Neural cell (in vitro differentiated cells): ENCODE results near the gene CDHR5. TPM values are rescaled to one million over a fixed set of nuclear protein-coding genes. Genes with fewer than 3 reads are reported as not detected.

Experiments
- H2AFZ ChIP-seq: fragments of 200-600, 300-800 bp; sonication (generic), shearing (Covaris generic); 2 replicates; pipeline ENCODE4 v1.6.0; 2014; ENCODE audit warnings: low read depth, mild to moderate bottlenecking, antibody characterized with exemption, low read length, moderate library complexity
- H3F3A ChIP-seq: fragments of 200-600 bp; shearing (Covaris generic); 2 replicates; pipeline ENCODE4 v1.6.1; 2016; ENCODE audit warnings: mild to moderate bottlenecking, moderate library complexity, mixed read lengths, antibody characterized with exemption, low read length; ENCODE audit not compliant: insufficient read depth, poor library complexity, severe bottlenecking
- H3K27ac ChIP-seq: fragments of 200-600, 300-800 bp; sonication (generic), shearing (Covaris generic); 2 replicates; pipeline ENCODE4 v1.5.1; 2014; ENCODE audit warnings: mild to moderate bottlenecking, low read length, moderate library complexity
- H3K27me3 ChIP-seq: fragments of 300-800, 200-600 bp; sonication (generic), shearing (Covaris generic); 2 replicates; pipeline ENCODE4 v1.6.0; 2014; ENCODE audit warnings: mild to moderate bottlenecking, low read depth, low read length, moderate library complexity; ENCODE audit not compliant: insufficient read depth
- H3K36me3 ChIP-seq: fragments of 300-800, 200-600 bp; sonication (generic), shearing (Covaris generic); 2 replicates; pipeline ENCODE4 v1.5.1; 2014; ENCODE audit warnings: mild to moderate bottlenecking, antibody characterized with exemption, low read length, moderate library complexity; ENCODE audit not compliant: insufficient read depth
- H3K4me2 ChIP-seq: fragments of 300-800, 200-600 bp; sonication (generic), shearing (Covaris generic); 2 replicates; pipeline ENCODE4 v1.6.0; 2014; ENCODE audit warnings: mild to moderate bottlenecking, low read length
- H3K4me3 ChIP-seq: fragments of 300-800, 200-600 bp; sonication (generic), shearing (Covaris generic); 2 replicates; pipeline ENCODE4 v1.5.1; 2014; ENCODE audit warnings: mild to moderate bottlenecking, low read length, moderate library complexity
- H3K79me2 ChIP-seq: fragments of 200-600 bp; shearing (Covaris generic); replicated peaks from 2 replicates; pipeline ENCODE4 v1.6.0; 2014; ENCODE audit warnings: mild to moderate bottlenecking, low read length, moderate library complexity; ENCODE audit not compliant: insufficient read depth
- H3K9ac ChIP-seq: fragments of 300-800, 200-600 bp; sonication (generic), shearing (Covaris generic); 2 replicates; pipeline ENCODE4 v1.6.1; 2016; ENCODE audit warnings: mild to moderate bottlenecking, low read length, mixed read lengths
- H3K9me2 ChIP-seq: fragments of 200-600 bp; shearing (Covaris generic); 2 replicates; pipeline ENCODE4 v1.6.1; 2016; ENCODE audit warnings: mild to moderate bottlenecking, low read length, mixed read lengths; ENCODE audit not compliant: insufficient read depth
- H3K9me3 ChIP-seq: fragments of 200-600, 300-800 bp; sonication (generic), shearing (Covaris generic); 2 replicates; pipeline ENCODE4 v1.6.1; 2016; ENCODE audit warnings: mild to moderate bottlenecking, mixed run types, low read length, moderate library complexity, mixed read lengths
- H4K20me1 ChIP-seq: fragments of 200-600 bp; shearing (Covaris generic); 2 replicates; pipeline ENCODE4 v1.6.1; 2016; ENCODE audit warnings: mild to moderate bottlenecking, mixed run types; ENCODE audit not compliant: insufficient read depth
- CTCF ChIP-seq: fragments of 450-650 bp; IDR thresholded peaks from 2 replicates; pipeline ENCODE4 v1.5.1; 2014; ENCODE audit warnings: antibody characterized with exemption, mild to moderate bottlenecking, moderate library complexity; ENCODE audit not compliant: poor library complexity, severe bottlenecking
- EP300 ChIP-seq: fragments of 450-650 bp; conservative IDR thresholded peaks from 2 replicates; pipeline ENCODE4 v1.6.1; 2014; ENCODE audit warnings: antibody characterized with exemption, mild to moderate bottlenecking, moderate library complexity; ENCODE audit not compliant: poor library complexity, severe bottlenecking
- EZH2 ChIP-seq: fragments of 200-600, 300-800 bp; shearing (Covaris generic), sonication (generic); IDR thresholded peaks from 2 replicates; pipeline ENCODE4 v1.6.1; 2014; ENCODE audit warnings: antibody characterized with exemption, low read length, borderline replicate concordance, mild to moderate bottlenecking; ENCODE audit not compliant: insufficient read depth, poor library complexity, severe bottlenecking
- MXI1 ChIP-seq: fragments of 450-650 bp; conservative IDR thresholded peaks from 2 replicates; pipeline ENCODE4 v1.6.1; 2014; ENCODE audit warnings: antibody characterized with exemption, mild to moderate bottlenecking; ENCODE audit not compliant: poor library complexity, severe bottlenecking
- POLR2AphosphoS5 ChIP-seq: IDR thresholded peaks from 2 replicates; pipeline ENCODE4 v1.6.1; 2012
- RAD21 ChIP-seq: fragments of 450-650 bp; conservative IDR thresholded peaks from 2 replicates; pipeline ENCODE4 v1.6.1; 2014; ENCODE audit warnings: antibody characterized with exemption, mild to moderate bottlenecking, moderate library complexity
- SMC3 ChIP-seq: fragments of 450-650 bp; conservative IDR thresholded peaks from 2 replicates; pipeline ENCODE4 v1.6.1; 2014; ENCODE audit warnings: antibody characterized with exemption, mild to moderate bottlenecking, moderate library complexity; ENCODE audit not compliant: poor library complexity
- TAF1 ChIP-seq: IDR thresholded peaks from 2 replicates; pipeline ENCODE4 v1.6.1; 2012; ENCODE audit warnings: low read depth
- polyA plus RNA-seq: library from polyadenylated mRNA; depleted of rRNA; stranded (reverse); fragments of >200 nt; gene quantifications from 2 replicates; pipeline ENCODE4 v1.2.3, GENCODE V29; 2014
- TF ChIP-seq, protein P1 (sequence below): IDR thresholded peaks from 2 replicates; pipeline ENCODE4 v1.6.1; 2012; ENCODE audit warnings: borderline replicate concordance

CDHR5 gene
- polyA plus RNA-seq, 1 donor from 2014 or later: not detected

DNA sequence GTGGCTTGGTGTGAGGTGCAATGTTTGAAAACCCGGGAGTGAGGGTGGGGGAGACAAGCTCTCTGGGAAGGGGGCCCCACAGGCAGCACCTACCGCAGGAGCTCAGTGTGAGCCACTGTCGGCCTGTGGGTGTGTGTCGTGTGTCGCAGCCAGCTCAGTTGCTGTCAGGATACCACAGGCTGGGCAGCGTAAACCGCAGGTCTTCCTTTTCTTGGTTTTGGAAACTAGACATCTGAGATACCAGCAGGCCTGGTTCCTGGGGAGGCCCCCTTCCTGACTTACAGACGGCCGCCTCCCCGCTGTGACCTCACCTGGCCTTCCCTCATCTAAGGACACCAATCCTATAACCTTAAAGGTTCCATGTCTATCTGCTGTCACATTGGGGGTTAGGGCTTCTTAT, 28.4 kb downstream of the CDHR5 start:
- no peaks in the 10 kb centered on the region for H3K9me2 ChIP-seq
- no peaks in the 10 kb centered on the region for H3K79me2 ChIP-seq
- no peaks in the 10 kb centered on the region for H3K27me3 ChIP-seq
- no peak overlapping the region for H2AFZ ChIP-seq
- no peaks in the 10 kb centered on the region for H4K20me1 ChIP-seq
- H3K4me2 ChIP-seq: no peak overlapping the region
- no peak overlapping the region for H3K4me3 ChIP-seq
- no peaks in the 10 kb centered on the region for H3F3A ChIP-seq
- TF ChIP-seq POLR2AphosphoS5: no peak
- TF ChIP-seq TAF1: no peak
- no peak for TF ChIP-seq CTCF
- no peak for TF ChIP-seq SMC3
- no peaks in the 10 kb centered on the region for H3K9me3 ChIP-seq
- peaks cover 4% of the 10 kb centered on the region for H3K36me3 ChIP-seq
- no peak overlapping the region for H3K9ac ChIP-seq
- no peak overlapping the region for H3K27ac ChIP-seq

DNA sequence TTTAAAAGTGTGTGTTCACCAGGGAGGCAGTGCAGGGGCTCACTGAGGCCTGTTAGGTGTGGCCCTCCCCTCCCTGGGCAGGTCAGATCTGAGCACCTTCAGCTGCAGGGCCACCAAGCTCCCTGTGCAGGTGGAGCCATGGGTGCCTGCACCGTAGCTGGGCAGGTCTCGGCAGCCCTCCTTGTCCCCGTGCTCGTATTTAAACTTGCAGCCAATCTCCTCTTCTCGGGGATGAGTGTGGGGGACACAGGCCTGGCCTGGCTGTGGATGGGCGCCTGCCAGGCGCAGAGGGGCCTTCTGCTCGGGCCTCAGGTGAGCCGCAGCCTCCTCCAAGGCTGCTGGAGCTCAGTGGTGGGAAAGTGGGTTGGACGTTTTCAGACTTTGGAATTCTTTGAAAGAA, 29.4 kb downstream of the CDHR5 start:
- Histone ChIP-seq H3K79me2 (no peaks in the 10 kb centered on the region), H3K9ac (no peak overlapping the region), H3K27me3 (no peaks in the 10 kb centered on the region), H3K4me2 (no peak overlapping the region), H3F3A (no peaks in the 10 kb centered on the region), H4K20me1 (no peaks in the 10 kb centered on the region), H3K9me2 (no peaks in the 10 kb centered on the region), H3K9me3 (no peaks in the 10 kb centered on the region), H3K4me3 (no peak overlapping the region), H2AFZ (no peak overlapping the region), H3K36me3 (peaks cover 4% of the 10 kb centered on the region), H3K27ac (no peak overlapping the region)
- no peak for TF ChIP-seq CTCF
- TF ChIP-seq SMC3: no peak
- TF ChIP-seq TAF1: no peak
- TF ChIP-seq EZH2: no peak
- TF ChIP-seq RAD21: no peak

- no peak overlapping the region for H3K4me2 ChIP-seq
- H3K4me3 ChIP-seq: no peak overlapping the region
- no peaks in the 10 kb centered on the region for H3F3A ChIP-seq
- no peaks in the 10 kb centered on the region for H4K20me1 ChIP-seq
- H3K27ac ChIP-seq: no peak overlapping the region
- no peak for TF ChIP-seq RAD21
- TF ChIP-seq TAF1: no peak
- TF ChIP-seq POLR2AphosphoS5: no peak
- TF ChIP-seq EP300: no peak
- TF ChIP-seq, protein P1, sequence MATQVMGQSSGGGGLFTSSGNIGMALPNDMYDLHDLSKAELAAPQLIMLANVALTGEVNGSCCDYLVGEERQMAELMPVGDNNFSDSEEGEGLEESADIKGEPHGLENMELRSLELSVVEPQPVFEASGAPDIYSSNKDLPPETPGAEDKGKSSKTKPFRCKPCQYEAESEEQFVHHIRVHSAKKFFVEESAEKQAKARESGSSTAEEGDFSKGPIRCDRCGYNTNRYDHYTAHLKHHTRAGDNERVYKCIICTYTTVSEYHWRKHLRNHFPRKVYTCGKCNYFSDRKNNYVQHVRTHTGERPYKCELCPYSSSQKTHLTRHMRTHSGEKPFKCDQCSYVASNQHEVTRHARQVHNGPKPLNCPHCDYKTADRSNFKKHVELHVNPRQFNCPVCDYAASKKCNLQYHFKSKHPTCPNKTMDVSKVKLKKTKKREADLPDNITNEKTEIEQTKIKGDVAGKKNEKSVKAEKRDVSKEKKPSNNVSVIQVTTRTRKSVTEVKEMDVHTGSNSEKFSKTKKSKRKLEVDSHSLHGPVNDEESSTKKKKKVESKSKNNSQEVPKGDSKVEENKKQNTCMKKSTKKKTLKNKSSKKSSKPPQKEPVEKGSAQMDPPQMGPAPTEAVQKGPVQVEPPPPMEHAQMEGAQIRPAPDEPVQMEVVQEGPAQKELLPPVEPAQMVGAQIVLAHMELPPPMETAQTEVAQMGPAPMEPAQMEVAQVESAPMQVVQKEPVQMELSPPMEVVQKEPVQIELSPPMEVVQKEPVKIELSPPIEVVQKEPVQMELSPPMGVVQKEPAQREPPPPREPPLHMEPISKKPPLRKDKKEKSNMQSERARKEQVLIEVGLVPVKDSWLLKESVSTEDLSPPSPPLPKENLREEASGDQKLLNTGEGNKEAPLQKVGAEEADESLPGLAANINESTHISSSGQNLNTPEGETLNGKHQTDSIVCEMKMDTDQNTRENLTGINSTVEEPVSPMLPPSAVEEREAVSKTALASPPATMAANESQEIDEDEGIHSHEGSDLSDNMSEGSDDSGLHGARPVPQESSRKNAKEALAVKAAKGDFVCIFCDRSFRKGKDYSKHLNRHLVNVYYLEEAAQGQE: no peak
- TF ChIP-seq EZH2: no peak
- TF ChIP-seq MXI1: no peak
- no peak for TF ChIP-seq CTCF
- TF ChIP-seq SMC3: no peak
- no peaks in the 10 kb centered on the region for H3K9me2 ChIP-seq
- H3K9me3 ChIP-seq: no peaks in the 10 kb centered on the region
- H3K27me3 ChIP-seq: no peaks in the 10 kb centered on the region
- H3K9ac ChIP-seq: no peak overlapping the region
- H2AFZ ChIP-seq: no peak overlapping the region
- peaks cover 4% of the 10 kb centered on the region for H3K36me3 ChIP-seq
- no peaks in the 10 kb centered on the region for H3K79me2 ChIP-seq
Observed at GRCh38 chr11:593347-593746, 31.4 kb downstream of the CDHR5 start.
